DND-41 (cell line): Measurements from ENCODE around the gene SNX18.

Source experiments
- CTCF ChIP-seq: IDR thresholded peaks from 2 replicates; pipeline ENCODE4 v1.5.1; 2012; ENCODE audit warnings: borderline replicate concordance, low read length, moderate library complexity, mild to moderate bottlenecking; ENCODE audit not compliant: poor library complexity, severe bottlenecking; ENCODE audit errors: extremely low read depth
- EZH2 ChIP-seq: IDR thresholded peaks from 3 replicates; pipeline ENCODE4 v1.6.1; 2012; ENCODE audit warnings: borderline replicate concordance, low read depth, mild to moderate bottlenecking, moderate library complexity, low read length, inconsistent platforms; ENCODE audit not compliant: severe bottlenecking

GRCh38 chr5:54525261-54525660 is 7.7 kb downstream of the SNX18 start:
- TF ChIP-seq CTCF (no peak), EZH2 (no peak)
